HG03280 (cell line): ENCODE results near the gene MIP.
"Not testable (repeated sequence)": the region's sequence is repeated elsewhere in the genome, so short reads cannot be mapped to it uniquely, and the experiment has no call there.

Experiments
- ATAC-seq: cut with Tn5 transposase; IDR thresholded peaks from one replicate; pipeline ENCODE4 v1.9.1; 2021; ENCODE audit warnings: mild to moderate bottlenecking, moderate library complexity; ENCODE audit not compliant: unreplicated experiment

The MIP gene

GRCh38 chr12:56468216-56469006 lies 14.0 kb upstream of the MIP start, which contains the start of gene SPRYD4:
SPRYD4 (plus strand) TSS chr12:56468578; CDS start chr12:56468592, 14 bp downstream.
- peak; percentile 91 for ATAC-seq

GRCh38 chr12:56462565-56462964 lies 8.1 kb upstream of the MIP start:
- ATAC-seq: no peak

- no peak for ATAC-seq
These were observed 7.0 kb upstream of the MIP start for GRCh38 chr12:56461235-56462159.

- ATAC-seq: no peak
These were observed 3.4 kb upstream of the MIP start for GRCh38 chr12:56457817-56458216.

GRCh38 chr12:56451147-56451546 lies 3.3 kb downstream of the MIP start:
- no peak for ATAC-seq

GRCh38 chr12:56450241-56450640 lies 4.2 kb downstream of the MIP start:
- ATAC-seq: no peak

GRCh38 chr12:56449622-56449984 lies 4.9 kb downstream of the MIP start:
- ATAC-seq: no peak

- ATAC-seq: peak; percentile 93
These were observed 5.4 kb downstream of the MIP start, which contains the start of gene TIMELESS for GRCh38 chr12:56448860-56449621. TIMELESS (minus strand) TSS chr12:56449426; CDS start chr12:56434170, 15,256 bp downstream.

GRCh38 chr12:56443208-56443607 lies 11.2 kb downstream of the MIP start:
- not testable (repeated sequence) for ATAC-seq

- ATAC-seq: no peak
These were observed 16.9 kb downstream of the MIP start for GRCh38 chr12:56437430-56438176.

GRCh38 chr12:56434828-56435227 lies 19.6 kb downstream of the MIP start:
- ATAC-seq: no peak

GRCh38 chr12:56431850-56432249 lies 22.6 kb downstream of the MIP start:
- ATAC-seq: no peak

- ATAC-seq: no peak
These were observed 23.2 kb downstream of the MIP start for GRCh38 chr12:56431288-56431687.

- no peak for ATAC-seq
These were observed 28.5 kb downstream of the MIP start for GRCh38 chr12:56425940-56426438.

GRCh38 chr12:56425193-56425592 lies 29.3 kb downstream of the MIP start:
- ATAC-seq: no peak

- no peak for ATAC-seq
These were observed 34.0 kb downstream of the MIP start for GRCh38 chr12:56420411-56420810.

GRCh38 chr12:56417739-56418138 lies 36.7 kb downstream of the MIP start:
- ATAC-seq: no peak

- no peak for ATAC-seq
These were observed 40.1 kb downstream of the MIP start for GRCh38 chr12:56414401-56414800.

GRCh38 chr12:56413392-56413791 lies 41.1 kb downstream of the MIP start:
- no peak for ATAC-seq
